Smooth muscle cell (in vitro differentiated cells): ENCODE results near the gene PPME1. TPM values are rescaled to one million over a fixed set of nuclear protein-coding genes. Genes with fewer than 3 reads are reported as not detected.

ENCODE experiments used
- DNase-seq: peaks from one replicate; lab custom pipeline; 2025; ENCODE audit not compliant: unreplicated experiment; lab: John Stamatoyannopoulos, UW
- H2AFZ ChIP-seq: fragments of 200-600 bp; sonication (generic); 2 replicates; pipeline ENCODE4 v1.6.0; 2016; ENCODE audit warnings: antibody characterized with exemption, low read depth, mild to moderate bottlenecking
- H3F3A ChIP-seq: fragments of 200-600 bp; sonication (generic); 2 replicates; pipeline ENCODE4 v1.6.0; 2017; ENCODE audit warnings: antibody characterized with exemption, low read depth
- H3K27ac ChIP-seq: fragments of 200-600 bp; sonication (generic); 2 replicates; pipeline ENCODE4 v1.5.1; 2016; ENCODE audit warnings: low read depth, mild to moderate bottlenecking
- H3K27me3 ChIP-seq: fragments of 200-600 bp; sonication (generic); 2 replicates; pipeline ENCODE4 v1.6.1; 2016; ENCODE audit warnings: low read depth, mild to moderate bottlenecking
- H3K36me3 ChIP-seq: fragments of 200-600 bp; sonication (generic); 2 replicates; pipeline ENCODE4 v1.5.1; 2016; ENCODE audit warnings: low read depth
- H3K4me1 ChIP-seq: fragments of 200-600 bp; sonication (generic); 2 replicates; pipeline ENCODE4 v1.5.1; 2016; ENCODE audit warnings: low read depth
- H3K4me2 ChIP-seq: fragments of 200-600 bp; sonication (generic); 2 replicates; pipeline ENCODE4 v1.6.0; 2016; ENCODE audit warnings: mild to moderate bottlenecking
- H3K4me3 ChIP-seq: fragments of 200-600 bp; sonication (generic); 2 replicates; pipeline ENCODE4 v1.5.1; 2016; ENCODE audit warnings: mild to moderate bottlenecking
- H3K79me2 ChIP-seq: fragments of 200-600 bp; sonication (generic); 2 replicates; pipeline ENCODE4 v1.6.0; 2016; ENCODE audit warnings: low read depth, mild to moderate bottlenecking
- H3K9ac ChIP-seq: fragments of 200-600 bp; sonication (generic); 2 replicates; pipeline ENCODE4 v1.6.0; 2016; ENCODE audit warnings: low read depth
- H3K9me3 ChIP-seq: fragments of 200-600 bp; sonication (generic); replicated peaks from 2 replicates; pipeline ENCODE4 v1.5.1; 2016; ENCODE audit warnings: low read depth
- H4K20me1 ChIP-seq: fragments of 200-600 bp; sonication (generic); 2 replicates; pipeline ENCODE4 v1.6.0; 2016; ENCODE audit warnings: low read depth
- CTCF ChIP-seq: fragments of 200-600 bp; sonication (generic); IDR thresholded peaks from 2 replicates; pipeline ENCODE4 v1.5.1; 2017; ENCODE audit warnings: borderline replicate concordance, mild to moderate bottlenecking, antibody characterized with exemption; ENCODE audit not compliant: insufficient read depth, poor library complexity, severe bottlenecking
- WGBS: methylation state at CpG from one replicate; pipeline ENCODE4 v1.1.7; 2016; ENCODE audit warnings: low lambda C conversion rate; 5-methylcytosine and 5-hydroxymethylcytosine counted together
- polyA plus RNA-seq: library from polyadenylated mRNA; unstranded; fragments of >200 nt; fragmentation: Nextera tagmentation; extraction: Ambion mirVana; gene quantifications from 2 replicates; pipeline ENCODE4 v1.2.1, GENCODE V29; 2016
- total RNA-seq: library from RNA; depleted of rRNA; stranded (reverse); fragments of >200 nt; gene quantifications from 2 replicates; pipeline ENCODE4 v1.2.3, GENCODE V29; 2014

Gene PPME1
- total and polyA plus RNA-seq, 2 experiments from 2014 or later: 67.1 to 69.1 TPM

- no peaks in the 10 kb centered on the region for H3K9me3 ChIP-seq
- H3K27ac ChIP-seq: no peak overlapping the region
- H2AFZ ChIP-seq: no peak overlapping the region
- DNase-seq: no peak
- no peaks in the 10 kb centered on the region for H3K36me3 ChIP-seq
- peaks cover 3% of the 10 kb centered on the region for H3F3A ChIP-seq
- no peaks in the 10 kb centered on the region for H3K4me1 ChIP-seq
- H3K79me2 ChIP-seq: no peaks in the 10 kb centered on the region
- no peak overlapping the region for H3K9ac ChIP-seq
- 87% methylated on average over 3 of the region's 3 CpGs for WGBS
- no peak for TF ChIP-seq CTCF
- H3K27me3 ChIP-seq: no peaks in the 10 kb centered on the region
- no peak overlapping the region for H3K4me2 ChIP-seq
- no peak overlapping the region for H3K4me3 ChIP-seq
- H4K20me1 ChIP-seq: no peaks in the 10 kb centered on the region
Measured at GRCh38 chr11:74132833-74133232, 38.3 kb upstream of the PPME1 start.

- H3K27me3 ChIP-seq: no peaks in the 10 kb centered on the region
- no peaks in the 10 kb centered on the region for H3K4me1 ChIP-seq
- no peak overlapping the region for H3K4me2 ChIP-seq
- H3K27ac ChIP-seq: no peak overlapping the region
- WGBS: 88% methylated on average over 3 of the region's 3 CpGs
- H3F3A ChIP-seq: peaks cover 9% of the 10 kb centered on the region
- no peak overlapping the region for H3K9ac ChIP-seq
- H3K4me3 ChIP-seq: no peak overlapping the region
- no peaks in the 10 kb centered on the region for H3K9me3 ChIP-seq
- TF ChIP-seq CTCF: no peak
- no peaks in the 10 kb centered on the region for H3K79me2 ChIP-seq
- no peaks in the 10 kb centered on the region for H4K20me1 ChIP-seq
- H2AFZ ChIP-seq: no peak overlapping the region
- no peaks in the 10 kb centered on the region for H3K36me3 ChIP-seq
- DNase-seq: no peak
Measured at GRCh38 chr11:74133436-74133835, 37.7 kb upstream of the PPME1 start.

DNA sequence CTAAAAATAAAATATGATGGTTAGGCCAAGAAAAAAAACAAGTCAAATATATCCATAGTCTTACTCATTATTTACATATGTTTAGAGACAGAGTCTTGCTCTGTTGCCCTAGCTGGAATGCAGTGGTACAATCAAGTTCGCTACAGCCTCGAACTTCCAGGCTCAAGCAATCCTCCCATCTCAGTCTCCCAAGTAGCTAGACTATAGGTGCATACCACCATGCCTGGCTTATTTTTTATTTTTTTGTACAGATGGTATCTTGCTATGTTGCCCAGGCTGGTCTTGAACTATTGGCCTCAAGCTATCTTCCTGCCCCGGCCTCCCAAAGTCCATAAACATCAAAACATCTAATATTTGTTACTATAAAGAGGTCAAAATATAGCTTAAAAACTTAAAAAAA, 36.4 kb upstream of the PPME1 start:
- Histone ChIP-seq H3K27me3 (no peaks in the 10 kb centered on the region), H4K20me1 (no peaks in the 10 kb centered on the region), H3K4me2 (no peak overlapping the region), H3K79me2 (no peaks in the 10 kb centered on the region), H3K4me3 (no peak overlapping the region), H3F3A (peaks cover 18% of the 10 kb centered on the region), H3K9ac (no peak overlapping the region), H3K27ac (peak overlapping the region; percentile 60), H3K4me1 (peaks cover 9% of the 10 kb centered on the region), H3K36me3 (no peaks in the 10 kb centered on the region), H3K9me3 (no peaks in the 10 kb centered on the region), H2AFZ (no peak overlapping the region)
- no peak for DNase-seq
- TF ChIP-seq CTCF: no peak
- 90% methylated on average over 3 of the region's 3 CpGs for WGBS

DNA sequence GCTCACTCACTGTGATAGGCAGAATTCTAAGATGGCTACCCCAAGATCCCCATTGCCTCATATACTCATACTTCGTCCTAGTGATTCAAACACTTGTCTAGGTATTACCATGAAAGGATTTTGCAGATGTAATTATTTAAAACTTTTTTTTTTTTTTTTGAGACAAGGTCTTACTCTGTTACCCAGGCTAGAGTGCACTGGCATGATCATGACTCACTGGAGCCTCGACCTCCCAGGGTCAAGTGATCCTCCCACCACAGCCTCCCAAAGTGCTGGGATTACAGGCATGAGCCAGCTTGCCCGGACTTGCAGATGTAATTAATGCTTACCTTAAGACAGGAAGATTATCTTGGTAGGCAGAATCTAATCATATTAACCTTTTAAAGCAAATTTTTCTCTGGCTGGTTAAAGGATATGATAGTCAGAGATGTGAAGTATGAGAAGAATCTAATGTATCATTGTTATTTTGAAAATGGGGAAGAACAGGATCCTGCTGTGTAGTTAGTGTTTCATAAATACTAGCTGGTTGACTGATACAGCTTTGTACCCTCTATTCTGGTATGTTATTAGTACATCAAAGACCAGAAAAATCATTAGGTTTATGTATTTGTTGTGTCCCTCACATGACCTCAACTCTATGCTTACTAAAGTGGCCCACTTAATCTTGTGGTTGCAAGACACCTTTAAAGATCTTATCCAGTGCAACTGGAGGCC, 35.8 kb upstream of the PPME1 start:
- no peak for DNase-seq
- Histone ChIP-seq H4K20me1 (no peaks in the 10 kb centered on the region), H3K27ac (peak overlapping the region; percentile 60), H3K4me1 (peaks cover 9% of the 10 kb centered on the region), H3K4me3 (no peak overlapping the region), H3K79me2 (no peaks in the 10 kb centered on the region), H3K9ac (no peak overlapping the region), H3F3A (peaks cover 21% of the 10 kb centered on the region), H3K4me2 (no peak overlapping the region), H3K9me3 (no peaks in the 10 kb centered on the region), H3K36me3 (no peaks in the 10 kb centered on the region), H2AFZ (no peak overlapping the region), H3K27me3 (no peaks in the 10 kb centered on the region)
- WGBS: 57% methylated on average over 3 of the region's 3 CpGs
- no peak for TF ChIP-seq CTCF
